Spleen (tissue), 13 donors: Measurements from ENCODE around the gene EHBP1L1. TPM values are rescaled to one million over a fixed set of nuclear protein-coding genes. Genes with fewer than 3 reads are reported as not detected.

Experiments
- DNase-seq: peaks from one replicate; pipeline ENCODE4 v3.0.0-alpha.2; 2020
- H3K27ac ChIP-seq, 8 donors: fragments of 200-600 bp; sonication (generic) in 7 of 8; 1 replicate in 4 of 8; 2 replicates in 4 of 8; pipeline versions ENCODE4 v1.5.0 to v1.8.0; 2016 to 2021; ENCODE audit warnings: inconsistent platforms in 4 of 8, mild to moderate bottlenecking in 4 of 8, moderate library complexity in 1 of 8
- H3K27me3 ChIP-seq, 7 donors: fragments of 200-600 bp; sonication (generic) in 6 of 7; replicated peaks in 1 of 7; 1 replicate in 4 of 7; 2 replicates in 3 of 7; pipeline versions ENCODE4 v1.5.0 to v1.8.0; 2016 to 2021; ENCODE audit warnings: inconsistent platforms in 3 of 7, mild to moderate bottlenecking in 1 of 7
- H3K36me3 ChIP-seq, 6 donors: fragments of 200-600 bp; sonication (generic) in 5 of 6; 1 replicate in 4 of 6; 2 replicates in 2 of 6; pipeline versions ENCODE4 v1.5.0 to v1.8.0; 2016 to 2021; ENCODE audit warnings: inconsistent platforms in 2 of 6
- H3K4me1 ChIP-seq, 6 donors: fragments of 200-600 bp; sonication (generic) in 5 of 6; 1 replicate in 3 of 6; 2 replicates in 3 of 6; pipeline versions ENCODE4 v1.5.0 to v1.8.0; 2016 to 2021; ENCODE audit warnings: inconsistent platforms in 3 of 6
- H3K4me3 ChIP-seq, 8 donors: fragments of 200-600 bp; sonication (generic) in 7 of 8; 1 replicate in 4 of 8; 2 replicates in 4 of 8; pipeline versions ENCODE4 v1.5.0 to v1.8.0; 2016 to 2021; ENCODE audit warnings: inconsistent platforms in 4 of 8, mild to moderate bottlenecking in 4 of 8, moderate library complexity in 2 of 8
- H3K9me3 ChIP-seq, 8 donors: fragments of 200-600 bp; sonication (generic) in 7 of 8; 1 replicate in 4 of 8; 2 replicates in 4 of 8; pipeline versions ENCODE4 v1.5.0 to v1.8.0; 2016 to 2021; ENCODE audit warnings: inconsistent platforms in 4 of 8
- POLR2A ChIP-seq, 3 donors: fragments of 450-650 bp; IDR thresholded peaks; one replicate each; pipeline ENCODE4 v1.5.1; 2017; ENCODE audit warnings: antibody characterized with exemption in 3 of 3, mild to moderate bottlenecking in 1 of 3
- POLR2AphosphoS5 ChIP-seq, 3 donors: sonication (generic); formaldehyde crosslinking; IDR thresholded peaks; one replicate each; pipeline ENCODE4 v1.5.1; 2017; ENCODE audit warnings: antibody characterized with exemption in 3 of 3
- WGBS, 5 donors: extraction: QIAGEN DNeasy Blood & Tissue Kit in 3 of 5; methylation state at CpG; one replicate each; pipeline versions ENCODE4 v1.1.5 to v1.1.7; 2013 to 2018; 5-methylcytosine and 5-hydroxymethylcytosine counted together
- intact Hi-C: fragments of 100-400 bp; cut with DNase I; formaldehyde crosslinking; loops from one replicate; pipeline ENCODE4 v1.15.0; 2023; ENCODE audit warnings: low total_unique reads
- long read RNA-seq, 2 donors: transcript quantifications; one replicate each; lab custom pipeline, GENCODE V29; 2026
- polyA plus RNA-seq, 3 donors: library from polyadenylated mRNA; stranded (reverse); fragments of 200-250 nt; gene quantifications; one replicate each; pipeline ENCODE4 v1.2.1, GENCODE V29; 2013
- total RNA-seq, 7 donors: library from RNA; depleted of rRNA in 3 of 7; stranded (reverse); fragments of >200 nt in 3 of 7; fragmentation: NEBNext Ultra II Directional in 4 of 7; extraction: Animal tissue kit (Norgen Biotek cat#: 25700) in 4 of 7; gene quantifications; one replicate each; pipeline versions ENCODE4 v1.1.0 to v1.2.1, GENCODE V29; 2016 to 2021
- TF ChIP-seq, protein P1 (sequence below), 11 experiments: fragments of 200-600 bp in 7 of 11; fragments of 450-650 bp in 4 of 11; sonication (generic) in 4 of 11; IDR thresholded peaks in 8 of 11; conservative IDR thresholded peaks in 3 of 11; 1 replicate in 7 of 11; 2 replicates in 4 of 11; pipeline versions ENCODE4 v1.4.0 to v1.8.0; 2016 to 2021; ENCODE audit warnings: antibody characterized with exemption in 11 of 11, inconsistent platforms in 4 of 11, mild to moderate bottlenecking in 1 of 11
- donor health status: healthy with polysubstance abuse.
- donor health status: DM: no; HTN: no; CAD: no; lungs with moderate emphysema.
- donor health status: DM: no; HTN: no; CAD: no.
- donor health status: Bipolar disorder and iron deficiency.
- donor health status: healthy.
- donor health status: DM: no; HTN: no; CAD: no.
- donor health status: DM: yes; HTN: yes; CAD: no.

The EHBP1L1 gene
- total RNA-seq (100 to 1,000 TPM; 151 to 365 (median 242) TPM), polyA plus RNA-seq (100 to 1,000 TPM in 2 of 3 donors, 10 to 100 TPM in 1; 44.3 to 174 (median 116) TPM)
- long read RNA-seq, donor 1, transcript EHBP1L1-202 (1 exons, 3,169 nt): major isoform, 31 of 51 reads
- long read RNA-seq, donor 1, partial matches to known transcripts: 18 of 51 reads
- long read RNA-seq, donor 1, other reads (novel, unspliced or antisense): 0 of 51 reads
- long read RNA-seq, donor 2, transcript EHBP1L1-202 (1 exons, 3,169 nt): major isoform, 18 of 27 reads
- long read RNA-seq, donor 2, partial matches to known transcripts: 6 of 27 reads
- long read RNA-seq, donor 2, other reads (novel, unspliced or antisense): 0 of 27 reads

DNA sequence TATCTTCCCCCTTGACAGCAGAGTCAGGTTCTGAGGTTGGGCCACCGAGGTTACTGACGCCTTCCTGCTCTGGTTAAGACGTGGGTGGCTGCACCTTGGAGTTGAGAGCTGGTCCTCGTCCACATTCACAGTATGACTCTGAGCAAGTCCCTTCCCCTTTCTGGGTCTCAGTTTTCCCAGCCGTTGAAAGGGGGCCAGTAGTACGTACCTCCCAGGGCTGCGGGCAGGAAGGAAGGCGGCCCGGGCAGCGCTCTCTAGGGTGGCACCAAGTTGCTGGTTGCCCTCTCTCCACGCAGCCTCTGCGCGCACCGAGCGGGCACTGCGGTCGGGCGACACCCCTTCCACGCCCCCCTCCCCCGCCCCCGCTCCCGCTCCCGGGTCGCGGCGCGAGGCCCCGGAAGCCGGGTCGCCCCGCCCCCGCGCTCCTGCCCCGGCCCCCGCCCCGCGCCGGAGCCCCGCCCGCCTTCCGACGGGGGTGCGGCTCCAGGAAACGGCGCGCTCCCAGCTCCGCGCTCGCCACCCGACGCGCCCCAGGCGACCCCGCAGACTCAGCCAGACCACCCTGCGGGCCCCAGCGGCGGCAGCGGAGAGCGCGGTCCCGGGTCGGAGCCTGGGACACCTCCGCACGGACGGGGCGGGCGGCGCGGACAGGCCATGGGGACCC is at the start of gene EHBP1L1:
EHBP1L1 (plus strand) TSS at position 486 of the 664 bp plus-strand sequence. CDS start 250 bp downstream, outside the sequence.
- H3K4me3 ChIP-seq: peak within 1 kb of the TSS; percentile 71 to 95 (median 88)
- no peaks in the 10 kb centered on the region for H3K27me3 ChIP-seq
- no peaks in the 10 kb centered on the region for H3K9me3 ChIP-seq
- H3K36me3 ChIP-seq: peaks cover 4 to 42% (median 17%) of the 10 kb centered on the region in 6 donors
- peaks cover 36 to 92% (median 72%) of the 10 kb centered on the region in 6 donors for H3K4me1 ChIP-seq
- intact Hi-C loops: no loop called here
- TF ChIP-seq POLR2AphosphoS5 (IDR thresholded peaks at IDR 0.05) (peak; percentile 74 to 84 (median 83)), POLR2A (IDR thresholded peaks at IDR 0.05) (peak in 1 of 3 donors; percentile 28)
- TF ChIP-seq, protein P1, sequence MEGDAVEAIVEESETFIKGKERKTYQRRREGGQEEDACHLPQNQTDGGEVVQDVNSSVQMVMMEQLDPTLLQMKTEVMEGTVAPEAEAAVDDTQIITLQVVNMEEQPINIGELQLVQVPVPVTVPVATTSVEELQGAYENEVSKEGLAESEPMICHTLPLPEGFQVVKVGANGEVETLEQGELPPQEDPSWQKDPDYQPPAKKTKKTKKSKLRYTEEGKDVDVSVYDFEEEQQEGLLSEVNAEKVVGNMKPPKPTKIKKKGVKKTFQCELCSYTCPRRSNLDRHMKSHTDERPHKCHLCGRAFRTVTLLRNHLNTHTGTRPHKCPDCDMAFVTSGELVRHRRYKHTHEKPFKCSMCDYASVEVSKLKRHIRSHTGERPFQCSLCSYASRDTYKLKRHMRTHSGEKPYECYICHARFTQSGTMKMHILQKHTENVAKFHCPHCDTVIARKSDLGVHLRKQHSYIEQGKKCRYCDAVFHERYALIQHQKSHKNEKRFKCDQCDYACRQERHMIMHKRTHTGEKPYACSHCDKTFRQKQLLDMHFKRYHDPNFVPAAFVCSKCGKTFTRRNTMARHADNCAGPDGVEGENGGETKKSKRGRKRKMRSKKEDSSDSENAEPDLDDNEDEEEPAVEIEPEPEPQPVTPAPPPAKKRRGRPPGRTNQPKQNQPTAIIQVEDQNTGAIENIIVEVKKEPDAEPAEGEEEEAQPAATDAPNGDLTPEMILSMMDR (IDR thresholded peaks at IDR 0.05 in 8 of 11, conservative IDR thresholded peaks at IDR 0.05 in 3 of 11): no peak
- peak; percentile 95 for DNase-seq
- 0 to 2% (median 1%) methylated on average over 5 to 69 of the region's 69 CpGs; no CpG with 5 or more reads in 1 of the 5 donors for WGBS, 5 donors
- H3K27ac ChIP-seq: peak within 1 kb of the TSS; percentile 88 to 99 (median 96)

DNA sequence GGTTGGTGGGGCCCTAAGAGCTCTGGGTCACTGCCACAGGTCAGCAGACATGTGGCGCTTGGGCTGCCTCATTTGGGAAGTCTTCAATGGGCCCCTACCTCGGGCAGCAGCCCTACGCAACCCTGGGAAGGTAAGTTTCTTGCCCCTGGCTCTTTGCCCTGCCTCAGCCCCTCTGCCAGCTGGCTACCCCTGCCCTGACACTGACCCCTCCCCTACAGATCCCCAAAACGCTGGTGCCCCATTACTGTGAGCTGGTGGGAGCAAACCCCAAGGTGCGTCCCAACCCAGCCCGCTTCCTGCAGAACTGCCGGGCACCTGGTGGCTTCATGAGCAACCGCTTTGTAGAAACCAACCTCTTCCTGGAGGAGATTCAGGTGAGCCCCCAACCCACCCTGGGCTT is 49.1 kb upstream of the EHBP1L1 start:
- peak overlapping the region in 1 of 8 donors; percentile 97 for H3K4me3 ChIP-seq
- no peaks in the 10 kb centered on the region for H3K9me3 ChIP-seq
- peak overlapping the region in 1 of 8 donors; percentile 96 for H3K27ac ChIP-seq
- WGBS, 5 donors: 89 to 97% (median 93%) methylated on average over 7 to 8 of the region's 8 CpGs
- TF ChIP-seq POLR2A (IDR thresholded peaks at IDR 0.05) (no peak), POLR2AphosphoS5 (IDR thresholded peaks at IDR 0.05) (no peak)
- TF ChIP-seq, protein P1 (IDR thresholded peaks at IDR 0.05 in 8 of 11, conservative IDR thresholded peaks at IDR 0.05 in 3 of 11): no peak
- peaks cover 0 to 58% (median 34%) of the 10 kb centered on the region in 6 donors for H3K36me3 ChIP-seq
- H3K4me1 ChIP-seq: peaks cover 29 to 84% (median 70%) of the 10 kb centered on the region in 6 donors
- no peaks in the 10 kb centered on the region for H3K27me3 ChIP-seq
- intact Hi-C loops: no loop called here
- peak; percentile 72 for DNase-seq

DNA sequence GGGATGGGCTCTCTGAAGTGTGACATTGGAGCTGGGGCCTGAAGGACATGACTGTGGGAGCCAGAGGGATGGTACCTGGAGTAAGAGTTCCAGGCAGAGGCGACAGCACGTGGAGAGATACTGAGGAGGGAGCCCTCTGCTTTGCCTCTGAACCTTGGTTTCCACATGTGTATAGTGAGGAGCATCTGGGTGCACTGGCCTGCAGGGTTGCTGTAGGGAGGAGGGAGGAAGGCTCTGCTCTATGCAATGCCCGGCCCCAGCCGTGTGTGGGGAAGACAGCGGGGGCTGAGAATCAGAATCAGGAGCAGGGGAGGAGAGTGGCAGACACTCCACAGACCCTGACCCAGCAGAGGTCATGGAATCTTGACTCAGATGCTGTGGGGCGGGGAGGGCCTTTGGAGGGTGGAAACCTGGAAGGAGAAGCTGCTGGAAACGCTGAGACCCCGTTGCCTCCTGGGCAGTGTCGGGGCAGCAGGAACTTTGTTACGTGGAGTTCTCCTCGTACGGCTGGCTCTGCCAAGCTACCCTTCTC is 47.0 kb upstream of the EHBP1L1 start:
- Histone ChIP-seq H3K27ac (peak overlapping the region in 6 of 8 donors; percentile 23 to 58 (median 46)), H3K9me3 (no peaks in the 10 kb centered on the region), H3K27me3 (no peaks in the 10 kb centered on the region), H3K36me3 (peaks cover 0 to 80% (median 53%) of the 10 kb centered on the region in 6 donors), H3K4me3 (no peak overlapping the region), H3K4me1 (peaks cover 23 to 63% (median 50%) of the 10 kb centered on the region in 6 donors)
- no peak for DNase-seq
- intact Hi-C loops: no loop called here
- WGBS, 5 donors: 68 to 83% (median 76%) methylated on average over 12 of the region's 12 CpGs
- TF ChIP-seq, protein P1 (IDR thresholded peaks at IDR 0.05 in 8 of 11, conservative IDR thresholded peaks at IDR 0.05 in 3 of 11): no peak
- TF ChIP-seq POLR2AphosphoS5 (IDR thresholded peaks at IDR 0.05): no peak
- no peak for TF ChIP-seq POLR2A (IDR thresholded peaks at IDR 0.05)
